HG03280 (cell line): ENCODE results near the gene GRHPR.
"Not testable (repeated sequence)": the region's sequence is repeated elsewhere in the genome, so short reads cannot be mapped to it uniquely, and the experiment has no call there.

Source experiments
- ATAC-seq: cut with Tn5 transposase; IDR thresholded peaks from one replicate; pipeline ENCODE4 v1.9.1; 2021; ENCODE audit warnings: mild to moderate bottlenecking, moderate library complexity; ENCODE audit not compliant: unreplicated experiment

GRHPR gene

DNA sequence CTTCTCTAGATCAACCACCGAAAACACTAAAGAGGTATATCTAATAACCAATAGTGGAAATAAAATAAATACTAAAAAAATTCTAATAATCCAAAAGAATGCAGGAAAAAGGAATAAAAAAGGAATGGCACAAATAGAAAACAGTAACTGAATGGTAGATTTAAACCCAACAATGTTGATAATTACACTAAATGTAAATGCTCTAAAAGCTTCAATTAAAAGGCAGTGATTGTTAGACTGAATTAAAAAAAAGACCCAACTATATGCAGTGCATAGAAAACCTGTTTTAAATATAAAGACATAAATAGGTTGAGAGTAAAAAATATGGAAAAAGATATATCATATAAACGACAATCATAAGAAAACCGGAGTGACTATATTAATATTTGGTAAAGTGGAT, 51.9 kb downstream of the GRHPR start:
- no peak for ATAC-seq

DNA sequence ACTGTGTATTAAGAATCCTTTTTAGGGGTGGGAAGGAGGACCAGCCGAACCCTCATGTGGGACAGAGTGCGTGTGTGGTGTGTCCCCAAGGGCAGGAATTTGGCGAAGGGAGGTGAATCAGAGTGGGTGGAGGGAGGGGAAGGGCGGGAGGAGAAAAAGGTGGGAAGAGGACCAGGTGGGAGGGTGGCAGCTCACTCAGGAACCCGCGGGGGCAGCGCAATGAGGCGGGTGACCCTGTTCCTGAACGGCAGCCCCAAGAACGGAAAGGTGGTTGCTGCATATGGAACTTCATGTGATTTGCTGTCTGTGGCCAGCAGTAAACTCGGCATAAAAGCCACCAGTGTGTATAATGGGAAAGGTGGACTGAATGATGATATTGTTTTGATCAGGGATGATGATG, 54.4 kb downstream of the GRHPR start:
- ATAC-seq: no peak

DNA sequence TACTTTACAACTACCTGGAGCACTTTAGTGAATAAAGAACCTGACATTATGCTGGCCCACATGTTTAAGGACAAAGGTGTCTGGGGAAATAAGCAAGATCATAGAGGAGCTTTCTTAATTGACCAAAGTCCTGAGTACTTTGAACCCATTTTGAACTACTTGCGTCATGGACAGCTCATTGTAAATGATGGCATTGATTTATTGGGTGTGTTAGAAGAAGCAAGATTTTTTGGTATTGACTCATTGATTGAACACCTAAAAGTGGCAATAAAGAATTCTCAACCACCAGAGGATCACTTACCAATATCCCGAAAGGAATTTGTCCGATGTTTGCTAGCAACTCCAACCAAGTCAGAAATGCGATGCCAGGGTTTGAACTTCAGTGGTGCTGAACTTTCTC, 54.9 kb downstream of the GRHPR start:
- not testable (repeated sequence) for ATAC-seq

DNA sequence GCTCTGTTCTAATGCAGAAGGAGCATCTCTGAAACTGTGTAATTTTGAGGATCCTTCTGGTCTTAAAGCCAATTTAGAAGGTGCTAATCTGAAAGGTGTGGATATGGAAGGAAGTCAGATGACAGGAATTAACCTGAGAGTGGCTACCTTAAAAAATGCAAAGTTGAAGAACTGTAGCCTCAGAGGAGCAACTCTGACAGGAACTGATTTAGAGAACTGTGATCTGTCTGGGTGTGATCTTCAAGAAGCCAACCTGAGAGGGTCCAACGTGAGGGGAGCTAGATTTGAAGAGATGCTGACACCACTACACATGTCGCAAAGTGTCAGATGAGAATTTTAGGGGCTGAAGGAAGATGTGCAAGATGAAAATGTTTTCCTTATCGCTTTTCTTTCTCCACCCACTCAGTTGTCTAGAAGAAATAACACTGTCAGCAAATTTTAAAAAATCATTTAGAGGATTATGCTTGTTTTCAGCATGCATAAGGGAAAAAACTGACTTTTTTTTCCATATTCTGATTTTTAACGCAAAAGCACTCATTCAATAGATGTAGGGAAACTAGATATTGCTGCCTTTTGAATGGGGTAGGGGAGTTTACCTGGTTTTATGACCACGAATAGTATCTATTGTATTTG, 55.6 kb downstream of the GRHPR start:
- not testable (repeated sequence) for ATAC-seq

DNA sequence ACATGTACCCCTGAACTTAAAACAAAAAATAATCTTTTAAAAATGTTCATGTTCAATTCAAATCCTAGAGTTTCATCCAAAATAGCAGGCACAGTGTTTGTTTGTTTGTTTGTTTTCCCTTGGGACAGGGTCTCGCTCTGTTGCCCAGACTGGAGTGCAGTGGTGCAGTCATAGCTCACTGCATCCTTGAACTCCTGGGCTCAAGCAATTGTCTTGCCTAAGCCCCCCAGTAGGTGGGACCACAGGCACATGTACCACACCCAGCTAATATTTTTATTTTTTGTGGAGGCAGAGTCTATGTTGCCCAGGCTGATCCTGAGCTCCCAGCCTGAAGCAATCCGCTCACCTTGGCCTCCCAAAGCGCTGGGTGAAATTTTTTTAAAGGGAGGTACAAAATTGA, 58.3 kb downstream of the GRHPR start:
- no peak for ATAC-seq

DNA sequence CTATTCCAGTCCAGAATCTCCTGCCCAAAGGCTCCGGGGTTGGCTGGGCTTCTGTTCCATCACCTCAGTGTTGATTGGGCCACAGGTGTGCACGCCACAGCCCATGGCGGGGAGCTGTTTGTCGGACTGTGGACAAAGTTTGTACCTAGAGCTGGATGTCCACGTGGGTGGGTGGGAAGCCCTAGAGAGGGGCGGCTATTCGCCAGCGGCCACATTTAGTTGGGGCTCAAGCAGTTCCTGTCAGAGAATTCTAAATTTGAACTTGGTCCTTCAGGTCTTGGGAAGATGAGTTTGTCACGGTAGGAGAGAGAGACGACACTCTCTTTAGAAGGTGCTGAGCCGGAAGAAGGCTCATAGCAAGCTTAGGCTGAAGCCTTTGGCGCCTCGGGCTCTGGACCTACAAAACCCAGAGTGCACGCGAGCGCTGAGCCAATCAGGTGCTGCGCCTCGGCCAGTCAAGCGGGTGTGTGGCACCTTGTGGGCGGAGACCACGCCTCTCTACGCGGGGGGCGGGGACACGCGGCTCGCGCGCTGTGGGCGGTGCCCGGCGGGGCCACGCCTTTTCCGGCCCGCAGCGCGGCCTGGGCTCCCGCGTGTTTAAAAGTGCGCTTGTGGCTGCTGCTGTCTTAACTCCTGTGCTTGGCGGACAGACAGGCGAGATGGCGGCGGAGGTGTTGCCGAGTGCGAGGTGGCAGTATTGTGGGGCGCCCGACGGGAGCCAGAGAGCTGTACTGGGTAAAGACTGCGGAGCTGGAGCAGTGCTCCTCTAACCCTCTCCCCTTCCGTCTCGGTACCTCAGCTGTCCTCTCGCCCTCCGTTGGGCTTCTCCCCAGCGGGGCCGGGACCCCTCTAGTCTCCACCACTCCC, 63.1 kb downstream of the GRHPR start, which contains the start of gene POLR1E:
POLR1E (plus strand) TSS at position 560 of the 867 bp plus-strand sequence; CDS start at position 660, 100 bp downstream.
- ATAC-seq: peak; percentile 94

DNA sequence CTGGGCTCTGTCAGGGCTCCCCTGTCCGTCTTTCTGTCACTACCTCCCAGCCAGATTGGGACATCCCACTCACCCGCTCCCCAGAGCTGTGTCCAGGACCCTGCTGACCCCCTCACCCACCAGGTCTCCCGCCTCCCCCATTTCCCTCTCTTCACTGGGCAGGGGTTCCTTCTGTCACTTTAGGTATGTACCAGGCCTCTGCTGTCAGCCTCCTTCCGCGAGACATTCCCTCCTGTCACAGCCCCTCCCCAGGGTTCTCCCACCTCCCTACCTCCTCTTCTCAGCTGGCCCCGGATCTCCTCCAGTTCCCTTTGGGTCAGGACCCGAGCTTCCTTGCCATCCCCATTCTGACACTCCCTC, 63.7 kb downstream of the GRHPR start:
- no peak for ATAC-seq
